Right lobe of liver (tissue), 4 donors: Measurements from ENCODE around the gene SPP2.

ENCODE experiments used
- CTCF ChIP-seq, 4 donors: fragments of 200-600 bp in 3 of 4; fragments of 450-650 bp in 1 of 4; IDR thresholded peaks; one replicate each; pipeline versions ENCODE4 v1.5.1 to v1.8.0; 2016 to 2022; ENCODE audit warnings: antibody characterized with exemption in 4 of 4, mild to moderate bottlenecking in 2 of 4
- POLR2A ChIP-seq: fragments of 450-650 bp; IDR thresholded peaks from one replicate; pipeline ENCODE4 v1.6.1; 2017; ENCODE audit warnings: antibody characterized with exemption, mild to moderate bottlenecking
- donor health status: DM: no; HTN: no; CAD: no.
- donor health status: DM: no; HTN: no; CAD: no.
- donor health status: DM: no; HTN: yes; CAD: no.

GRCh38 chr2:234081970-234082822 lies 31.7 kb downstream of the SPP2 start:
- TF ChIP-seq CTCF (IDR thresholded peaks at IDR 0.05) = peak in 2 of 4 donors; percentile 31 to 43
- no peak for TF ChIP-seq POLR2A
